RPMI7951 (cell line): Measurements from ENCODE around the gene PNPO. TPM values are rescaled to one million over a fixed set of nuclear protein-coding genes. Genes with fewer than 3 reads are reported as not detected.
"Not testable (repeated sequence)": the region's sequence is repeated elsewhere in the genome, so short reads cannot be mapped to it uniquely, and the experiment has no call there.

Experiments used
- DNase-seq: peaks from one replicate; pipeline ENCODE4 v3.0.0-alpha.2; 2012; ENCODE audit warnings: low read depth
- total RNA-seq: library from RNA; depleted of rRNA; stranded (reverse); fragments of >200 nt; shearing (Covaris generic); gene quantifications from 2 replicates; pipeline ENCODE4 v1.2.3, GENCODE V29; 2014

PNPO gene
- total RNA-seq, 1 experiment from 2014 or later = 20.7 TPM

DNA sequence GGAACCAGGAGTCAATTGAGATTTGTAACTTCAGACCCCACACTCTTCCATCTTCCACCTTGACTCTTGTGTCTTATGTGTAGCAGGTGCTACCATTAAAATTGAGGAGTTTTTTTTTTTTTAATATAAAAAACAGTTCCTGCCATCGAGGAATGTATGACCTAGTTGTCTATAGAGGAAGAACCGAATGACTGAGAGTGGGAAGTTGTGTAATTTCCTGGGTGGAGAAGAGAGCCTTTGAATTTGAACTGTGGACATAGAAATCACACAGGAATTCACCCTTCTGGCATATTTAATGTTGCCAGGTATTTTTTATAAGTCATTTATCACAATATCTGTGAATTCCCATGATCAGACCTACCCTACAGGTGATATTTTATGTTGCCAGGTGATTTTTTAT is 23.4 kb upstream of the PNPO start:
- no peak for DNase-seq

DNA sequence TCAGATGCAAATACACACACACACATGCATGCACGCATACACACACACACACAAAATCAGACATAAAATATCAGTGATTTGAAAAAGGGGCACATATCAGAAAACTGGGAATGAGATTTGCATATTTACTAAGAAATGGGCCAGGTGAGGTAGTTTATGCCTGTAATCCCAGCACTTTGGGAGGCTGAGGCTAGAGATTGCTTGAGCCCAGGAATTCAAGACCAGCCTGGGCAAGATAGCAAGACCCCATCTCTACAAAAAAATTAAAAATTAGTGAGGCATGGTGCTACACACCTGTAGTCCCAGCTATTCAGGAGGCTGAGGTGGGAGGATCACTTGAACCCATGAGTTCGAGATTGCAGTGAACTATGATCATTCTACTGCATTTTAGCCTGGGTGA is 22.4 kb upstream of the PNPO start:
- DNase-seq = no peak

DNA sequence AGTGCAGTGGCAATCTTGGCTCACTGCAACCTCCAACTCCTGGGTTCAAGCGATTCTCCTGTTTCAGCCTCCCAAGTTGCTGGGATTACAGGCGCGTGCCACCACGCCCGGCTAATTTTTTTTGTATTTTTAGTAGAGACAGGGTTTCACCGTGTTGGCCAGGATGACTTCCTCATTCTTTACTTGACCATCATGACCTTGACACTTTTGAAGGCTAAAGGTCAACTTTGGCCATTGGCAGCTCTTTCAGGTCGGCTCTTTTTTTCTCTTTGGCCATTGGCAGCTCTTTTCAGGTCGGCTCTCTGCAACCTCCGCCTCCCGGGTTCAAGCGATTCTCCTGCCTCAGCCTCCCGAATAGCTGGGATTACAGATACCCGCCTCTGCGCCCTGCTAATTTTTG is 21.5 kb upstream of the PNPO start:
- not testable (repeated sequence) for DNase-seq

DNA sequence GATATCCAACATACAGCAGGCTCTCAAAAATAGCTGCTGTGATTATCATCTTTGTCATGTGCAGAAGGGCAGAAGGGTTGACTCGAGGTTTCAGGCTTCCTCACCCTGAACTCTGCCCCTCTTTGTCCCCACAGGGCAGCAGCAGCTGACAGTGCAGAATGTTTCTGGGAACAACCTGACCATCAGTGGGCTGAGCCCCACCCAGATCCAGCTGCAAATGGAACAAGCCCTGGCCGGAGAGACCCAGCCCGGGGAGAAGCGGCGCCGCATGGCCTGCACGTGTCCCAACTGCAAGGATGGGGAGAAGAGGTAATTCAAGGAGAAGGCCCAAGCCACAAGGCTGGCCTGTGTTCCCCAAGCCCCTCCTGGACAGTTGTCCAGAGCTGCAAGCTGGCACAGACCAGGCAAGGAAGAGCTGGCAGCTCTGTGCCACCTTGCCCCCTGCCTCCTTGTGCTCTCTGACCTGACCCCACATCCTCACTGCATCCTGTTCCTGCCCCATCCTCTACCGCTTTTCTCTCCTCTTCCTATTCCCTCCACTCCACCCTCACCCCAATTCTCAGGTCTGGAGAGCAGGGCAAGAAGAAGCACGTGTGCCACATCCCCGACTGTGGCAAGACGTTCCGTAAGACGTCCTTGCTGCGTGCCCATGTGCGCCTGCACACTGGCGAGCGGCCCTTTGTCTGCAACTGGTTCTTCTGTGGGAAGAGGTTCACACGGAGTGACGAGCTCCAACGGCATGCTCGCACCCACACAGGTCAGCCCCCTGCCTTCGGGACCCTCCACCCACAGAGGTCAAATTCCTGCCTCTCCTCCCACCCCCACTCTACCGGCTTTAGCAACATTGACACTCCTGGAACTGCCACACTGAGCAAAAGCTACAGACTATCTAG is 16.3 kb upstream of the PNPO start:
- no peak for DNase-seq

DNA sequence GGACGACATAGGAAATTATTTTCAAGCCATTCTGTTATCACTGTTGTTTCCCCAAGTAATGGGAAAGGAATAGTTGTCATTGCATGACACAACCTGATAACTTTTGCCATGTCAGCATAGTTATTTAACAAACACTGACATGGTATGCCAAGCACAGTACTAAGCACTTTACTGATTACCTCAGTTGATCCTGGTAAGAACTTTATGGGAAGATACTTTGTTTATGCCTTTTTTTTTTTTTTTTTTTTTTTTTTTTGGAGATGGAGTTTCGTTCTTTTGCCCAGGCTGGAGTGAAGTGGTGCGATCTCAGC is 15.7 kb upstream of the PNPO start:
- no peak for DNase-seq

DNA sequence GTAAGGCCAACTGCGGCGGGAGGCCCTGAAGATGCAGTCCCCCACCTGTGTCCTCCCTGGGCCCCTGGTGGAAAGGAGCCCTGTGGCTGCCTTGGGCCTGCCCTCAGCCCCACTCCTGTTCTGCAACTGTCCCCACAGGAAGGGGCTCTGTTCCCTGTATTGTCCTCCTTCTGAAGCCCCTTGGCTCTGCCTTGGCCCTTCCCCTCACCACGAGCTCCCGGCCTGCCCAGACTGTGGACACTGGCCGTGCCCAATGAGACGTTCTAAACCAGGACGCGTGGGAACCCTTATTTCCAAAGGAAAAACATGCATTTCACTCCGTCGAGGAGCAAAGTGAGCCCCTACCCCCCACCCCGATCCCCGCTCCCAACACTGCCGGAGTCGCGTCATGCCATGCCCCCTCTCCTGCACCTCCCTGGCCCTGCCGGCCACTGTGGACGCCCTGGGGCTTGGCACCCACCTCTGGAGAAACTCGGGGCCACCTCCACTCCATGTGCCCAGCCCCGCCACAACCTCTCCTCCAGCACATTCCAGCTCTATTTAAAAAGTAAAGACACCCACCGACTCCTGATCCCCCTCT is 13.5 kb upstream of the PNPO start:
- DNase-seq = no peak

DNA sequence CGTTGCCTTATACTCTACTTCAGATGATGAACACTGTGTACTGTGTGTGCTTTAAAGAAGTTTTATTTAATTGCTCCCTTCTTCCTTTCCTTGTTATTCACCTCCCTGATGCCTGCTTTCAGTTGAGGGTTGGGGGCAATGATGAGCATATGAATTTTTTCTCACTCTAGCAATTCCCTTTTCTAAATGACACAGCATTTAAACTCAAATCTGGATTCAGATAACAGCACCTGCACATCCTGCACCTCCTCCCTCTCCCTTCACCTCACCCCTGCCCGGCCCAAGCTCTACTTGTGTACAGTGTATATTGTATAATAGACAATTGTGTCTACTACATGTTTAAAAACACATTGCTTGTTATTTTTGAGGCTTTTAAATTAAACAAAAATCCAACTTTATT is 13.0 kb upstream of the PNPO start:
- DNase-seq = no peak

DNA sequence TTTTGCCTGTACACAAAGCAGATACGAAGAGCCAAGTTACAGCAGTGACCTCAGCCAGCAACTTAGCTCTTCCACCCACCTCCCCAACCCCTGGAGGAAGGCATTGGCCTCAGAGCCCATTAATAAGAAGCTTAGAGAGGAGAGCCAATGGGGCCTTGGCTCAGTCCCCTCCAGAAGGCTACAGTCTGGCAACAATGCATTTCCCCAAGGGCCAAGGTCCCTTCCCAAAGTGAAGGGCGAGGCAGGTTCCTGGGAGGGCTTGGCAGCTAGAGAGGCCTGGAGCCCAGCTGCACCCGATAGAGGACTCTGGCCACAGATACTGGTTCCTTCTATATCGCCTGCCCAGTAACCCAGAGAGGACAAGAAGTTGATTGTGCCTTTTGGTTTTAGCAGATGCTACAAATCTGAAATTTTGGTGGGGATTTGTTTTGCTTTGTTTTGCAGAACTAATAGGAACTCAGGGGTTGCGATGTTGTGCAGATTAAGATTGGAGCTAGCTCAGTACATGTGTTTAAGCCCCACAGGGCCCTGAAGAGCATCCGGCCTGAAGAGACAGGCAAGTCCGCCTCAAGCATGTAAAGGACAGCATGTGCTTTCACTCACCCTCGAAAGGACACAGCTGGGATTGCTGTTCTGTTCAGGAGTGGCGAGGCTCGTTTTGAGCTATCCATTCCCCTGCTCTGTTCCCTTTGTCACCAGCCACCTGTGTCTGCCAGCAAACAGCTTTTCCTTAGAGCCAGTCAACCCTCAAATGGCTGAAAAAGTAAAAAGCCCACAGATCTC is 12.0 kb upstream of the PNPO start:
- DNase-seq = no peak

DNA sequence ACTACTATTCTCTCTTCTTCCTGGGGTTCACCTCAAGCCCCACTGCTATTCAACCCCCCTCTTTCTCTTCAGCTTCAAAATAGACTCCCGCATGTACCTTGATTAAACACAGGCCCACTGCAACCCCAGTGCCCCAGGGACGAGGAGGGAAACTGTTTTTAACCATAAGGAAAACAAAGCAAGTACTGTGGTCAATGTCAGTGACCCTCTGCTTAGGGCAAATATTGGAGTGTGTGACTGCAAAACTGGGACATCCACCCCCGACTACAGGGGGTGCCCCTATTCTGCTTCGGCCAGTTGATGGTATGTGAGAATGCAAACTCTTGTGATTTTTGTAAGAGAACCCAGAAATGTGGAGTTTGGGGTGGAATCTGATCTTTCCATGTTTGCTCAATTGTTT is 9.5 kb upstream of the PNPO start:
- DNase-seq = no peak

DNA sequence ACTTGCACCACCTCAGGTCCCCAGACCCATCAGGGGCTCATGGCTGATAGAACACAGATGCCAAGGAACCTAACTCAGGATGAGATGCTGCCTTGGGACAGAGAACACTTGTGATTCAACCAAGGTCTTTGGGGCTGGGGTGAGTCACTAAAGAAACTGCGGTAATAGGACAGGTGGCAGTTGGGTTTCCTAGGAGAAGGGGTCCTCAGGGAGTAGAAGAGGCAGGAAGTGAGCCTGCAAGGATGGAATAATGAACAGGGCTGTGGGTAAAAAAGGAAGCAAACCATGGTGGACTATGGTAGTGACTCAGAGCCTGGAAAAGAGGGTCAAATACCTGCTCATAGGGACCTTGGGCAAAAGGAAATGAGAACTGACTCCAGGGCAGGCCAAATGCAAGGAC is 6.5 kb upstream of the PNPO start:
- DNase-seq = peak; percentile 55

DNA sequence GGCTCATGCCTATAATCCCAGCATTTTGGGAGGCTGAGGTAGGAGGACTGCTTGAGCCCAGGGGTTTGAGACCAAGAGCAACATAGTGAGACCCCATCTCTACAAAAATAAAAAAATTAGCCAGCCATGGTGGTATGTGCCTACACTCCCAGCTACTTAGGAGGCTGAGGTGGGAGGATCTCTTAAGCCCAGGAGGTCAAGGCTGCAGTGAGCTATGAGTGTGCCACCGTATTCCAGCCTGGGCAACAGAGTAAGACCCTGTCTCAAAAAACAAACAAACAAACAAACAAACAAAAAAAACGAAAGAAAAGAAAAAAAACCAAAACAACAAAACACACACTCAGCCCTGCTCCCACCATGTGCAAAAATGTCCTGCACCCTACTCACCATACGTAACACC is 5.9 kb upstream of the PNPO start:
- DNase-seq = not testable (repeated sequence)

DNA sequence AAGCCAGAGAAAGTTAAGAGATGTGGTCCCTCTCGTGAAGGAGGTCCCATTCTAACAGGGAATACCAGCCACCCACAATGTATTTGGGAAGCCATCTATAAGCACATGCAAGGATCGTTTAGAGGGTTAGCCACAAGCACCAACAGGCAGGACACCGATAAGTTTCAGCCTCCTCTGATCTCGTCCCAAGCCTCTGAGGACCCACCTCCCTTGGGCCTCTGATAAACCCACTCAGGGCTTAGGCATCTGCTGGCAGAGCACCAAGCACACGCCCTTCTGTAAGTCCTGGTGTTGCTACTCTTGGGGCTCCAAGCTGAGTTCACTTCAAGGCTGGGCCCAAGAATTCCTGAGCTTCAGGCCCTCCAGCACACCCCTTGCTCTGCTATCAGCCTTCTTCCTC is 5.4 kb upstream of the PNPO start:
- DNase-seq = peak; percentile 76

DNA sequence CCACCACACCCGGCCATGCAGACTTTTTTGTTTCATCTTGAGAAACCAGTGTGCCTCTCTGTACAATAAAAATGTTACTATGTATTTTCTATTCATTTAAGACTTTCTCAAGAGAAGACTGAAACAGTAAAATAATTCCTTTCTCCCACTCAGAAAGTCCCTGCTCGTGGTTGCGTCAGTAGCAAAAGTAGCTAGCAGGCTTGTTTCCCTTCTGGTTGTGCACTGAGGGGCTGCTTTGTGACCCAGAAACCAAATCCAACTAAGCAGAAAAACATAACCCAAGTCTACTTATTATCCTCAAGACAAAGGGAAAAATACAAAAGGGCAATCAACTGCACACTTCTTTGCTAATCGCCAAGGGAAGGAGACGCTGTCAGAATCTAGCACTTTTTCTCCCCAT is 3.4 kb upstream of the PNPO start:
- DNase-seq = no peak

DNA sequence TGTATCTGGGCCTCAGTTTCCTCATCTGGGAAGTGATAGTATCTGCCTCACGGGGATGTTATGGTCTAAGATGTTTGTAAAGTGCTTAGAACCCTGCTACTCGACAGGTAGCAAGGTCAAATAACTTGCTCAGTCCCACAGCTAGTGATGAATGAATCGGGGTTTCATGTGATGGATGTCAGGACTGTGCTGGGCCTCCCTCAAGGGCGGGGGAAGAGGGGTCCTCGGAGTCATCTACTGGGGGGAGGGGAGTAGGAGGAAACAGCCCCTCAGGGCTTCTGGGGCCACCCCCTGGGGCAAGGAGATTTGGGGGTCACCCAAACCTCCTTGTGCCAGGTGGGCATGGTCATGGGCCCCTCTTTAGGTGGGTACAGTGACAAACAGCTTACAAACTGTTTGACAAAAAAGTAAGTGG is 732 bp downstream of the PNPO start:
- DNase-seq = no peak

DNA sequence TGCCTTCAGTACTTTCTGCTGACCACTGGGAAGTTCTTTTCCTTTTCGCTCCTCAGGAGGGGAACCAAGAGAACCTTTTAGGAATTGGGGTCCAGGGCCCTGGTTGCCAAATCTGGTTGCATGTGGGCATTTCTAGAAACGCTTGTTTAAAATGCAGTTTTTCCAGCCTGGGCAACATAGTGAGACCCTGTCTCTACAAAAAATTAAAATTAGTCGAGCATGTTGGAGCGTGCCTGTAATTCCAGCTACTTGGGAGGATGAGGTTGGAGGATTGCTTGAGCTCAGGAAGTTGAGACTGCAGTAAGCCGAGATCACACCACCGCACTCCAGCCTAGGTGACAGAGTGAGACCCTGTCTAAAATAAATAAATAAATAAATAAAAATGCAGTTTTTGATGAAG is 1.2 kb downstream of the PNPO start:
- no peak for DNase-seq

DNA sequence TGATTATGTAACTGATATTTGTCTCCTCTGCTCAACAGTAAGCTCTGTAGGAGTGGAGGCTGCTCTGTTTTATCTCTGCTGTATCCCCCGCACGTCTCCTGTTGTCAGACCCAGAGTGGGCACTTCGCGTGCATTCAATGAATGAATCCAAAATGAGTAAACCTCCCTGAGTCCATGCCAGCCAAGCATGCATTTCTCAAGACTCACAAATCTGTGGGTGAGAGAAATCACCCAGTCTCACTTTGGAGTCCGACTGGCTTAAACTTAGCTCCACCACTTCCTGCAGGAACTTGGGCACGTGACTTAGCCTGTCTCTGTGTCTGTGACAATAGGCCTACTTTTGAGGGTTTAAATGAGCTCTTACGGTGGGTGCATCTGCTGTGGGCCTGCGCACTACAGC is 3.7 kb downstream of the PNPO start:
- peak; percentile 3 for DNase-seq

DNA sequence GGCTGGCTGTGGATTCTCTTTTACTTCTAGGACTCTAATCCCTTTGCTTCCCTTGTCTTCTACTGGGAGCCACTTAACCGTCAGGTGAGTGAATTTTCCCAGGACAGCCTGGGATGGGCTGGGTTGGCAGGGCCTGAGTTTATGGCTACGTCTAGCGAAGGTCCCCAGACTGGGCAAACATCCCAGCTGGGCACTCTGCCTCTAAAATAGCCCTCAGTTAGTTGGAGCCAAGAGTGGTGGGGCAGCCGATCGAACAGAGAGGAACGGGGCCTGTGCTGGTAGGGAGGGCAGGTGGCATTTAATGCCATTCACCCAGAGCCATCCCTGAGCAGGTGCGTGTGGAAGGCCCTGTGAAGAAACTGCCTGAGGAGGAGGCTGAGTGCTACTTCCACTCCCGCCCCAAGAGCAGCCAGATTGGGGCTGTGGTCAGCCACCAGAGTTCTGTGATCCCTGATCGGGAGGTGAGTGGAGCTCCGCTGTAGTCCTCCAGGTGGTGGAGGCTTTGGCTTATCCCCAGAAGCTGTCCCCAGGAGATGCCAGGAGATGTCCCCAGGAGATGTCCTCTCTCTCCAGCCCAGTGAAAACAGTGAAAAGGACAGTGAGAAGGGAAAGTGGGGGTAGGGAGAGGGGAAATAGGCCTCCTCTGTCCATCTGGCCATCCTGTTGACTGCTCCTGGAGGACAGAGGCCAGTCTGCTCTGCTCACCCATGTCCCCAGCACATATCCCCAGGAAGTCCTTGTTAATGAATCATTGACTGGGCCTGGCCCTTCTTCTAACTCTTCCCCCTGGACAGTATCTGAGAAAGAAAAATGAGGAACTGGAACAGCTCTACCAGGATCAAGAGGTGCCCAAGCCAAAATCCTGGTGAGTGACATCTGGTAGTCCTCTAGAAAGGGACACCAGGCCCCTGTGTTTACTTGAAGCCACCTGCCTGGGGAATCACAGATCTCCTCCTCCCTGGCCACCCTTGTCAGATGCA is 4.4 kb downstream of the PNPO start:
- DNase-seq = no peak

DNA sequence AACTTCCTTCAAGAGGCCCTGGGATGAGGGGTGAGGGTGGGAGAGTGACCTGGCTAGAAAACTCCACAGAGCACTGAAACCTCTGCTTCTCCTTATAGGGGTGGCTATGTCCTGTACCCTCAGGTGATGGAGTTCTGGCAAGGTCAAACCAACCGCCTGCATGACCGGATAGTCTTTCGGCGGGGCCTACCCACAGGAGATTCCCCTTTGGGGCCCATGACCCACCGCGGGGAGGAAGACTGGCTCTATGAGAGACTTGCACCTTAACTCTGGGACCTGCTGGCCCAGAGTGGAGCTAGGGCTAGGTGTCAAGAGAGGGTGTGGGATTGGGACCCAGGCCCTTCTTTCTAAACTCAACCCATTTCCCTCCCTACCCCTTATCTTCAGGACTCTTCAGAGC is 5.1 kb downstream of the PNPO start:
- DNase-seq = no peak

DNA sequence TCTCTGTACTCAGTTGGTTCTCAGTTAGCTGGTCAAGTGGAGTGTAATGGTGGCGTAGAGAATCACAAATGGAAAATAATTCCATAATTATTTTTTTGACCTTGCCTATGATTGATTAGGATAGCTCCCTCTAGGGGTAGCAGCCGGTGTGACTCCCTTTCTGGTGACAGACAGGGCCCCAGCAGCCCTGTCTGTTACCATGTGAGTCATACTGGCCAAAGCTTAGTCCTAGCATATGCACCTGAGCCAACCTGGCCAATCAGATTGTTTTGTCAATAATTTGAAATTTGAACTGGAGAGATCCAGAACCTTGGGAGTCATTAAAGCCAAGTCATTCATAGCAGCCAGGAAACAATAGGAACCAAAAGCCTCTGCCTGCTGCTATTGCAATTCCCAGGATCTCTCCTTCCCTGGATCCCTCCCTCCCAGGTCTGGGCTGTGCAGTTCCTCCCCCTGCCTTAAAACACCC is 5.6 kb downstream of the PNPO start:
- peak; percentile 68 for DNase-seq

DNA sequence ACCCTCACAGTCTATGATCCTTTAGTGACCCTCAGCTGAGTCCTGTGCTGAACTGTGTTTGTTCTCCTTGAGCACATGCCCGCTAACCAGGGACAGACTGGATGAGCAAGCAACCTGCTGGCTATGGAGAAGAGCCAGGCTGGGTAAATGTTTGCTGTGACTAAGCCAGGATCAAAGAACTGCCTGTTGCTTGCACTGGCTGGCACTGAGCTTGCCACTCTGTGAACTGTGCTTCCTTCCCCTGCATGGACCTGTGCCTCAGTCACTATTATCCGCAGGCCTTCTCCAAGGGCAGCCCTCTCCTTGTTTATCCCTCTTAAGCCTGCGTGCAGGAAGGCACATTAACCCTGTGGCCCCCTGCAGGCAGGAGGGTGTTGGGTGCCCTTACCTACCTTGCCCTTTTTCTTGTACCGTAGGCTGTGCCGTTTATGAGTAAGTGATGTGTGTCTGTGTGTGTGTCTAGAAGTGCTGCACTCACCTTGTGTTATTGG is 7.4 kb downstream of the PNPO start:
- no peak for DNase-seq

DNA sequence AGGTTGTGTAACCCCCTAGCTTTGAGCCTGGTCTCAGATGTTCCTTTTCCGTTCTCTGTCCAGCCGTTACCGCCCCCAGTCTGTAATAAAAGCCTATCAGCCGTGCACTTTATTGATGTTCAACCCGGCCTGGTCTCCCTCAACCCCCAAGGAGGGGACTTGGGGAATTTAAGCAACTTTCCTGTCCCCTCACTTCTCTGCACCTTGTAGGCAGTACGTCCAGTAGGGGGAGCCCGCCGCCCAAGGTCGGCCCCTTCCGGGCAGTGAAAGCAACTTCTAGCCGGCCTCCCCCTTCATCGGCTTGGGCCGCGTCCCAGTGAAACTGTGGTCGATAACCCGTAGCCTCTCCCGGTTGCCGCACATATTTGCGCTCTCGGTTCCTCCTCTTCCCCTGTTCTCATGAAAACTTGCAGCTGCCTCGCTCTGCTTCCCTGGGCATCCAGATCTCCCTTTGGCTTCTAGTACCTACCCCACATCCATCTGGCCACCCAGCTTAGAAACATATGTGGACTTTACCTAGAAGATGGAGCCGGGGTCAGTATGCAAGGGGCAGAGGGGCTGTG is 7.9 kb downstream of the PNPO start:
- peak; percentile 72 for DNase-seq
